ENCODE data around the gene GRID1.
"Not testable (repeated sequence)": the region's sequence is repeated elsewhere in the genome, so short reads cannot be mapped to it uniquely, and the experiment has no call there.

GRID1 gene

DNA sequence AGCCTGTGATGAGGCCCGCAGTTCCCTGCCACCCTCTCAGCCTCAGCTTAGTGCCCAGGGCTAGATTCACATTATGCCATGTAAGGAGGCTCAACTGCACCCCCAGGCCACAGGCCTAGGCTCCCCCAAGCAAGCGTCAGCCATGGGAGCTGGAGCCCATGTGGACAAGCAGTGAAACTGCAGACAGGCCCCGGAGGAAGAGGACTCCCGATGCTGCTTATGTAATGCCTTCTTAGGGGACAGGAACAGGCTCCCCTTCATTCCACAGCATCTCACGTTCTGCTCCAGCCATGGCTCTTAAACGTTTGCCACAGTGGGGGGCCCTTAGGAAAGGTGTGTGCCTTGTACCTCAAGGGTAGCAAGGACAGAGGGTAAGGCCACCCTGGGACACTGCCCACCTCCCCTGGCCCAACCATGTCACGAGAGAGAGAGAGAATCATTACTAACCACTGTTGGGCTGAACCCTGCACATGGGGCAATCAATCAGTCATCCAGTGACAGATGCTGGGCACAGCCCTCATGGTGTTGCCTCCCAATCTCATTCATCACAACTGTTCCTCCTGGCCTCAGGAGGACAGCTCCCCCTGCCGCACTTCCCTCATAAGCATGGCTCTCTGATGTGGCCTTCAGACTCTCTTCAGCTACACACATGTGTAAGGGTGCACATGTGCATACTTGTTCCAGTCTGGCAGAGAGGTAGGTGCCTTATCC is 263.0 kb downstream of the GRID1 start:
- DNase-seq, result no peak

GRCh38 chr10:86102451-86102850 is 264.1 kb downstream of the GRID1 start:
- no peak for DNase-seq

- no peak for DNase-seq
Observed at GRCh38 chr10:86102031-86102430, 264.6 kb downstream of the GRID1 start.

- DNase-seq, result peak; percentile 3
Observed at GRCh38 chr10:86100581-86101061, 266.0 kb downstream of the GRID1 start.

DNA sequence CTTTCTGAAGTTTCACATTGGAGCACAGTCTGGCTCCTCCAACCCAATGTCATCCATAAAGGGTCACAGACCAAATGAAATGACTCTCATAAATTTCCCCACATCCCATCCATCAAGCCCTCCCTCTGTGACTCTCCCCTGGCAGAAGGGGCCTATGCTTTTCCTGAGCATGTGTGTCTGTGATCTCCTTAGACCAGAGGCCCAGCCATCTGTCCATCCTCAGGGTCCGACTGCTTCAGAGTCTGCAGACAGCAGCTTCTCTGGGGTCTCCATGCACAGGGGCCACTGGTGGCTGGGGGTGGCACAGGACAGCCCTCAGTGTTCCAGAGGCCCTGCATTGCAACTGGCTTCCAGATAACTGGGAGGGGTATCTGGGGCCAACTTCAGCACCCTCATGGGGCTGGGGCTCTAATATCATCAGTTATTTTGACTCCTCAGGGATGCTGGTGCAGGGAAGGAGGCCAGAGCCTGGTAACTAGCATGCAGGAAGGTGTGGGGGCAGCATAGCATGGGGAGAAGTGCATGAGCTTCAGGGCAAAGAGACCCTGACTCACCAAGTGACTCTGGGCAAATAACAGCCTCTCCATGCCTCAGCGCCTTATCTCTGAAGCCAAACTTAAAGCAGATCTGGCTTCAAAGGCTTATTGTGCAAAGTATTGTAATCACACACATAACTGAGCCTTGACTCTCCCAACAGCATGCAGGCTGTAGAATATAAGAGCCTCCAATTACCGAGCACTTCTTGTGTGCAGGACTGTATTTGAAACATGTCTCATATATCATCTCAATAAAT is 266.9 kb downstream of the GRID1 start:
- no peak for DNase-seq

DNA sequence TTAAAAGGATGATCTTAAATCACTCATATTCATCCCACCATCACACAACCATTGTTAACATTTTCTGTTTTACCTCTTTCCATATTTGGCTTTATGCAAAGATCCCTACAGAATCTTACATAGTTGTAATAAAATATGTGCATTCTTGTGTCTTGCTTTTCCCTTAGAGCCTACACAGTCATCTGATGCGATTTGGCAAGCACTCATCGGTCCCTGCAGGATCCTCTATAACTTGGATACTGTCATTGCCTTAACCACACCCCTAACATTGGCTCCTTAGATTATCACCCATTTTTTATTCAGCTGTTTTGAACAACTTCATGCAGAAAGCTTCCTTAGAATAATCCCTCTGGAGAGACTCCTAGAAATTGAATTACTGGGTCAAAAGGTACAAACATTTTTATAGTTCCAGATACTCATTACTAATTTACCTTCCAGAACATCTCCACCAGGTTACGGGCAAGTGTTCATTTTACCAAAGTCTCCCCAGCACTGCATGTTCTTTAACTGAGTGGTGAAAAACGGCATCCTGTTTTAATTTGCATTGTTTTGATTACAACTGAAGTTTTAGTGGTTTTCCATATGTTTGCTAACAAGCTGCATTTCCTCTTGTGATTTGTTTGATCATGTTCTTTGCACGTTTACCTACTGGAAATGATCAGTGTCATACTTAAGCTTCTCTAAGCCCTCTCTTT is 268.3 kb downstream of the GRID1 start:
- DNase-seq, result no peak

- DNase-seq, result not testable (repeated sequence)
Observed at GRCh38 chr10:86095061-86095460, 271.5 kb downstream of the GRID1 start.

GRCh38 chr10:86092311-86092710 is 274.3 kb downstream of the GRID1 start:
- DNase-seq, result not testable (repeated sequence)

- no peak for DNase-seq
Observed at GRCh38 chr10:86091216-86091615, 275.4 kb downstream of the GRID1 start.

DNA sequence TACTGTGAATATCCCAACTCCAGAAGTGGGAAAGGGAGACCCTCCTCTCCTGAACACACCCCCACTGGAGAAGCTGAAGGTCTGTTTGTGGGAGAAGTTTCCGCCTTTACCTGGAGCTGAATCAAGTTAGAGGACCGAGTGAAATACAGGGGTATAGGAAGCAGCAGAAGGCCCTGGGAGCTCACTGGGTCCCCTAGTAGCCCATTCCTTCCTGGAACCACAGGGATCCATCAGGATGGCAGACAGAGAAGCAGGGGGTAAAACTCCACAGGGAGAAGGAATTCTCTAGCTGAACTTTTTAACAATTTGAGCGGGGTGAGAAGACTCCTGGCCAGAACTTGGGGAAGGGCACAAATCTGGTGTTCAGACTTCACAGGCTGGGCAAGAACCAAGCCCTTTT is 275.8 kb downstream of the GRID1 start:
- DNase-seq, result no peak

DNA sequence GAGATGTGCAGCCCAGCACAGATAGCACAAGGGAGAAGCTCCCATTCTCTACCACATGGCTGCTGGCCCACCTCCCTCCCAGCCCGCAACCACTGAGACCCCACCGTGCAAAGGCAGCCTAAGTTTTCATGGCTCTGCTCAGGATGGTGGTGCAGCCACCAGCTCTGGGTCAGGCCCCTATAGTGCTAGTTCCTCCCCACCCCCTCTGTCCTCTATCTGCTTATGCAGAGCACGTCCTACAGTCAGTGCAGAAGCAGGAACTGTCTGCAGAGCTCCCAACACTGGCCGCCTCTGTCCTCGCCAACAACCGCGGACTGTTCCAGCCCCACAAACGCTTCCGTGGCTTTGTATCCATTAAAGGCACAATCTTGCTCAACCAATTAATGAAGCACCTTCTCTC is 278.9 kb downstream of the GRID1 start:
- DNase-seq, result no peak

DNA sequence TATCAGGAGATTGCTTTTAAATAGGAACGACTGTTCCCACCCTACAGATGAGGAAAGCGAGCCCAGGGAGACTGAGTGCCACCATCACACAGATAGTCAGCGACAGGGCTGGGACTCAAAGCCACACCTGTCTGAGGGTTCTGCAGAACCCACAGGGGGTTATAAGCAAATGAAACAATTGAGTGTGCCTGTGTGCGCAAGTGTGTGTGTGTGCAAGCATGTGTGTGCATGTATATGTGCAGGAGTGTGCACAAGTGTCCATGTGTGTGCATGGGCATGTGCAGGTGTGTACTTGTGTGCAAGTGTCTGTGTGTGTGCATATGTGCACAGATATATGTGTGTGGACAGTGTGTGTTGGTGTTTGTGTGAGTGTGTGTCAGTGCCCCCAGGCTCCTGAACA is 280.2 kb downstream of the GRID1 start:
- no peak for DNase-seq

GRCh38 chr10:86085686-86086085 is 280.9 kb downstream of the GRID1 start:
- no peak for DNase-seq

- no peak for DNase-seq
Observed at GRCh38 chr10:86085136-86085535, 281.5 kb downstream of the GRID1 start.

GRCh38 chr10:86084585-86084984 is 282.0 kb downstream of the GRID1 start:
- DNase-seq, result no peak

- no peak for DNase-seq
Observed at GRCh38 chr10:86083664-86084175, 282.9 kb downstream of the GRID1 start.

GRCh38 chr10:86083206-86083605 is 283.4 kb downstream of the GRID1 start:
- DNase-seq, result no peak

- DNase-seq, result no peak
Observed at GRCh38 chr10:86082556-86082955, 284.0 kb downstream of the GRID1 start.

DNA sequence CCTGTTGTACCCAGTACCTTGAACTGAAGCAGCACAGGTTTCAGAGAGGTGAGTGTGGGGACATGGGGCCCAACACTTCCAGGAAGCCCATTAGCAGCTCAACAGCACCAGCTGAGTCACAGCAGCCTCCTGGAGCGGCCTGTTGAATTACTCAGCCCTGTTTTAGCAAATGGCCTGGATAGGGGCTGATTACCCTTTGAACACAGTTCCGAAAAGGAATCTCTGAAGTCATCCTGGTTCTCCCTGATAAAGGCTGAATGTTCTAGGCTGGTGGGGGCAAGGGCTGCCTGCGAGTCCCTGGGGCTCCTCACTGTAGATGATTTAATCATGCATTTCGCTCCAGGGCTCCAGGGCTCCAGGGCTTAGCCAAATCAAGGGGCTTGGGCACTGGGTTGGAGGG is 287.5 kb downstream of the GRID1 start:
- no peak for DNase-seq

GRCh38 chr10:86078639-86079035 is 288.0 kb downstream of the GRID1 start:
- no peak for DNase-seq

- DNase-seq, result no peak
Observed at GRCh38 chr10:86077871-86078638, 288.5 kb downstream of the GRID1 start.

DNA sequence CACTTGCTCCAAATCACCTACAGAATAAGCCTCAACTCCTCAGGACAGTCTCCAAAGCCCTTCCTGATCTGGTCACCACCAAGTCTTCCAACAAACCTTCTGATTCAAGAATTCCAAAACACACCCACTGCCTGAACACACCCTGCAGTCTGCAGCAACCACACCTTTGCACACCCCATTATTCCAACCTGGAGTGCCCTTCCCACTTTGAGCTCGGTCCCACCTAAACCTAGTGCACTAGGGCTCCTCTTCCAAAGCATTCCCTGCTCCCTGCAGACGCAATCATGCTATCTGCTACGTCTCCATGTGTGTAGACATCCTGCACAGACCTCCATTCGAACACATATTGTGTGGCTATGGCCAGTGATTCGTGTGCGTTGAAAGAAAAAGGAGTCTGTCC is 289.3 kb downstream of the GRID1 start:
- no peak for DNase-seq

All from fibroblast of skin of abdomen (primary cell).